Upper lobe of left lung (tissue), 6 donors: ENCODE results near the gene BTRC. TPM values are rescaled to one million over a fixed set of nuclear protein-coding genes. Genes with fewer than 3 reads are reported as not detected.

ENCODE experiments used
- ATAC-seq, 2 donors: fragments of 200-7000 bp; cut with Tn5 transposase; one replicate each; pipeline ENCODE4 v1.9.1; 2022; ENCODE audit warnings: mild to moderate bottlenecking in 2 of 2, moderate library complexity in 2 of 2; ENCODE audit not compliant: low FRiP score in 2 of 2
- DNase-seq, 2 donors: peaks; one replicate each; pipeline ENCODE4 v3.0.0-alpha.2; 2019 to 2020
- H3K27ac ChIP-seq, 4 donors: fragments of 200-600 bp; sonication (generic); one replicate each; pipeline ENCODE4 v1.5.1; 2016 to 2019
- H3K27me3 ChIP-seq, 4 donors: fragments of 200-600 bp; sonication (generic); one replicate each; pipeline ENCODE4 v1.5.1; 2017 to 2019
- H3K36me3 ChIP-seq, 4 donors: fragments of 200-600 bp; sonication (generic); one replicate each; pipeline ENCODE4 v1.5.1; 2016 to 2019
- H3K4me1 ChIP-seq, 4 donors: fragments of 200-600 bp; sonication (generic); one replicate each; pipeline ENCODE4 v1.5.1; 2018 to 2019
- H3K4me3 ChIP-seq, 4 donors: fragments of 200-600 bp; sonication (generic); one replicate each; pipeline ENCODE4 v1.5.1; 2017 to 2019; ENCODE audit warnings: mild to moderate bottlenecking in 2 of 4, moderate library complexity in 1 of 4
- H3K9me3 ChIP-seq, 4 donors: fragments of 200-600 bp; sonication (generic); one replicate each; pipeline ENCODE4 v1.5.1; 2018 to 2019
- EP300 ChIP-seq, 4 donors: sonication (generic); formaldehyde crosslinking; IDR thresholded peaks; one replicate each; pipeline ENCODE4 v1.5.1; 2017; ENCODE audit warnings: antibody characterized with exemption in 4 of 4, control low read depth in 2 of 4
- POLR2A ChIP-seq, 4 donors: fragments of 450-650 bp; IDR thresholded peaks; one replicate each; pipeline ENCODE4 v1.5.1; 2016 to 2017; ENCODE audit warnings: antibody characterized with exemption in 4 of 4, mild to moderate bottlenecking in 2 of 4
- POLR2AphosphoS5 ChIP-seq, 2 donors: sonication (generic); formaldehyde crosslinking; IDR thresholded peaks; one replicate each; pipeline ENCODE4 v1.5.1; 2017; ENCODE audit warnings: antibody characterized with exemption in 2 of 2
- WGBS, 2 donors: methylation state at CpG; one replicate each; pipeline ENCODE4 v1.1.5; 2017 to 2018; 5-methylcytosine and 5-hydroxymethylcytosine counted together
- total RNA-seq, 6 donors: library from RNA; depleted of rRNA in 4 of 6; stranded (reverse); fragments of >200 nt in 4 of 6; gene quantifications; one replicate each; pipeline versions ENCODE4 v1.1.0 to v1.2.1, GENCODE V29; 2016 to 2021
- TF ChIP-seq, protein P1 (sequence below), 6 experiments: fragments of 450-650 bp in 4 of 6; fragments of 200-600 bp in 2 of 6; sonication (generic) in 2 of 6; IDR thresholded peaks; one replicate each; pipeline ENCODE4 v1.5.1; 2016 to 2019; ENCODE audit warnings: antibody characterized with exemption in 6 of 6
- donor health status: DM: no; HTN: no; CAD: no; lungs with moderate emphysema.
- donor health status: DM: no; HTN: yes; CAD: no; lungs with severe emphysema.

BTRC gene
- total RNA-seq, 6 donors from 2014 or later, result 8.5 to 21.0 (median 11.6) TPM

DNA sequence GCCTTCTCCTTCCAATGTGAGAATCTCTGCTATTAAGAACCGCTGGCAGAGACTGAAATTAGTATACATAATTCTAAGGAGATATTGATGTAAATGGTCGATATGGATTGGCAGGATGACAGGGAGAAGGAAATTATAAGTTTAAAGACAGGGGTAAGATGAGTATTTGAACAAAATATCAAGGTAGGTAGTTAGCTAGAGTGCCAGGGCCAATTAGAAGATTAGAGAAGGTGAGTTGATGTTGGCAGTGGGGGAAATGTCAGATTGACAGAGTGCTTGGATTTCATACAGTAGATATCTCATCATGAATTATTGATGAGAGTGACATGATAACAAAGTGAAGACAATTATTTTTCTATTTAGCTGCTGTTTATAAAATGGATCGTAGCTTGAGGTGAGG is 74.1 kb downstream of the BTRC start:
- Histone ChIP-seq H3K4me3 (no peak overlapping the region), H3K27me3 (no peaks in the 10 kb centered on the region), H3K4me1 (no peaks in the 10 kb centered on the region), H3K27ac (no peak overlapping the region), H3K9me3 (no peaks in the 10 kb centered on the region), H3K36me3 (no peaks in the 10 kb centered on the region)
- no peak for TF ChIP-seq POLR2AphosphoS5 (IDR thresholded peaks at IDR 0.05)
- no peak for TF ChIP-seq POLR2A (IDR thresholded peaks at IDR 0.05)
- TF ChIP-seq EP300 (IDR thresholded peaks at IDR 0.05), result no peak
- TF ChIP-seq, protein P1, sequence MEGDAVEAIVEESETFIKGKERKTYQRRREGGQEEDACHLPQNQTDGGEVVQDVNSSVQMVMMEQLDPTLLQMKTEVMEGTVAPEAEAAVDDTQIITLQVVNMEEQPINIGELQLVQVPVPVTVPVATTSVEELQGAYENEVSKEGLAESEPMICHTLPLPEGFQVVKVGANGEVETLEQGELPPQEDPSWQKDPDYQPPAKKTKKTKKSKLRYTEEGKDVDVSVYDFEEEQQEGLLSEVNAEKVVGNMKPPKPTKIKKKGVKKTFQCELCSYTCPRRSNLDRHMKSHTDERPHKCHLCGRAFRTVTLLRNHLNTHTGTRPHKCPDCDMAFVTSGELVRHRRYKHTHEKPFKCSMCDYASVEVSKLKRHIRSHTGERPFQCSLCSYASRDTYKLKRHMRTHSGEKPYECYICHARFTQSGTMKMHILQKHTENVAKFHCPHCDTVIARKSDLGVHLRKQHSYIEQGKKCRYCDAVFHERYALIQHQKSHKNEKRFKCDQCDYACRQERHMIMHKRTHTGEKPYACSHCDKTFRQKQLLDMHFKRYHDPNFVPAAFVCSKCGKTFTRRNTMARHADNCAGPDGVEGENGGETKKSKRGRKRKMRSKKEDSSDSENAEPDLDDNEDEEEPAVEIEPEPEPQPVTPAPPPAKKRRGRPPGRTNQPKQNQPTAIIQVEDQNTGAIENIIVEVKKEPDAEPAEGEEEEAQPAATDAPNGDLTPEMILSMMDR (IDR thresholded peaks at IDR 0.05), result no peak
- WGBS, 2 donors, result 89 to 92% methylated on average over 3 of the region's 3 CpGs
- no peak for ATAC-seq
- DNase-seq, result no peak

DNA sequence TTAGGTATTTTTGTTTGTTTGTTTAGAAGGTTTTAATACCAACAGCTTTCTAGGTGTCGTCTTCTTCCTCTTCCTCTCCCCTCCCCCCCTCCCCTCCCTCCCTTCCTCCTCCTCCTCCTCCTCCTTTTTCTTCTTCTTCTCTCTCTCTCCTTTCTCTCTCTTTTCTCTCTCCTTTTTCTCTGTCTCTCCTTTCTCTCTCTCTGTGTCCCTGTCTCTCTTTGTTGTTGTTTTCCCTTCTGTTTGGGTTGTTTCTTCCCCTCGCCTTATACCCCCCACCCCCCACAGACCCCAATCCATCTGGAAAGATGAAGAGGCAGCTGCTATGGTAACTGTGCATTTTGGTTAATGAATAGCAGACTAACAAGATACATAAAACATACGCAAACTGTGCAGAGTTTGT is 75.5 kb downstream of the BTRC start:
- TF ChIP-seq POLR2AphosphoS5 (IDR thresholded peaks at IDR 0.05), result no peak
- TF ChIP-seq, protein P1 (IDR thresholded peaks at IDR 0.05), result no peak
- Histone ChIP-seq H3K27me3 (no peaks in the 10 kb centered on the region), H3K9me3 (no peaks in the 10 kb centered on the region), H3K27ac (no peak overlapping the region), H3K4me3 (no peak overlapping the region), H3K36me3 (no peaks in the 10 kb centered on the region), H3K4me1 (no peaks in the 10 kb centered on the region)
- DNase-seq (no peak), ATAC-seq (no peak)
- 78 to 84% methylated on average over 3 of the region's 3 CpGs for WGBS, 2 donors

DNA sequence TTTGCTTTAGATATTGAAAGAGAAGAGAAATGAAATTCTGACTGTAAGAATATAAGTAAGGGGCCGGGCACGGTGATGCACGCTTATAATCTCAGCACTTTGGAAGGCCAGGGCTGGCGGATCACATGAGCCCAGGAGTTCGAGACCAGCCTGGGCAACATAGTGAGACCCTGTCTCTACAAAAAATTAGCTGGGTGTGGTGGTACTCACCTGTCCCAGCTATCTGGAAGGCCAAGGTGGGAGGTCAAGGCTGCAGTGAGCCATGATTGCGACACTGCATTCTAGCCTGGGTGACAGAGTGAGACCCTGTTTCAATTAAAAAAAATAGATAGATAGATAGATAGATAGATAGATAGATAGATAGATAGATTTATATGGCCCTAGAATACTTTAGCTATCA is 82.3 kb downstream of the BTRC start:
- DNase-seq (no peak), ATAC-seq (no peak)
- Histone ChIP-seq H3K36me3 (no peaks in the 10 kb centered on the region), H3K9me3 (no peaks in the 10 kb centered on the region), H3K4me1 (no peaks in the 10 kb centered on the region), H3K27me3 (no peaks in the 10 kb centered on the region), H3K4me3 (no peak overlapping the region), H3K27ac (no peak overlapping the region)
- 95 to 97% methylated on average over 6 of the region's 6 CpGs for WGBS, 2 donors
- TF ChIP-seq POLR2AphosphoS5 (IDR thresholded peaks at IDR 0.05), result no peak
- no peak for TF ChIP-seq POLR2A (IDR thresholded peaks at IDR 0.05)
- no peak for TF ChIP-seq EP300 (IDR thresholded peaks at IDR 0.05)
- TF ChIP-seq, protein P1 (IDR thresholded peaks at IDR 0.05), result no peak

DNA sequence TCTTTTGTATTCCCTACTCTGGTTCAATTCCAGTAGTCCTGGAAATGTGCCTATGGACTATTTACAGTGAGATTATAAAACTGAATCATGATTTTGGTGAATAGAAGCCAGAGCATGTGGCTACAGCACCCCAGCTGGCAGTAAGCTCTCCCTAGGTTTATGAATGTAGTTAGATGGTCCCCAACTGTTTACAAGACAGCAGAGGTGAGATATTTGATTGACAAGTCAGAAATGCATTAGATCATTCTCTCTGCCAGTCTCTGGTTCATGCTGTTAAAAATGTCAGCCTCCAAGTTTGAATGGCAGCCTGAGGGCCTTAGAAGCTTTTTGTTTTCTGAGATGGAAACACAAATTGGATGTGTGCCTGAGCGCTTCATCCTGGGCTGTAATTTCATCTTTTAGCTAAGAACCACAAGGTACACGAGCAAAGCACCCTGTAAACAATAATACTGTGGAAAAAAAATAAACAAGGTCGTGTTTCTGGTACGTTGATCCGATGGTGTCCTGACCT is 85.0 kb downstream of the BTRC start:
- ATAC-seq (no peak), DNase-seq (no peak)
- WGBS, 2 donors, result 84 to 86% methylated on average over 5 of the region's 5 CpGs
- H3K27me3 ChIP-seq, result no peaks in the 10 kb centered on the region
- no peaks in the 10 kb centered on the region for H3K36me3 ChIP-seq
- TF ChIP-seq POLR2AphosphoS5 (IDR thresholded peaks at IDR 0.05) (no peak), EP300 (IDR thresholded peaks at IDR 0.05) (no peak), POLR2A (IDR thresholded peaks at IDR 0.05) (no peak)
- TF ChIP-seq, protein P1 (IDR thresholded peaks at IDR 0.05), result no peak
- no peaks in the 10 kb centered on the region for H3K9me3 ChIP-seq
- H3K4me3 ChIP-seq, result no peak overlapping the region
- H3K4me1 ChIP-seq, result no peaks in the 10 kb centered on the region
- H3K27ac ChIP-seq, result no peak overlapping the region
